Activated CD4-positive, alpha-beta T cell treated with anti-CD3 and anti-CD28 coated beads, Interleukin-2, amount 10 ng/mL, durations not matched to agents 24 days and 14 days (primary cell): ENCODE measurements around the gene PEX6. TPM values are rescaled to one million over a fixed set of nuclear protein-coding genes. Genes with fewer than 3 reads are reported as not detected.
"Not testable (repeated sequence)": the region's sequence is repeated elsewhere in the genome, so short reads cannot be mapped to it uniquely, and the experiment has no call there.

Source experiments
- DNase-seq: peaks from one replicate; pipeline ENCODE4 v3.0.0; 2022
- H3K27ac Mint-ChIP-seq: one replicate; pipeline ENCODE4 v1.8.0; 2022; ENCODE audit warnings: mild to moderate bottlenecking, mixed read lengths
- H3K27me3 Mint-ChIP-seq: one replicate; pipeline ENCODE4 v1.8.0; 2022; ENCODE audit warnings: mixed read lengths
- H3K36me3 Mint-ChIP-seq: one replicate; pipeline ENCODE4 v1.8.0; 2022; ENCODE audit warnings: low read depth, mild to moderate bottlenecking, mixed read lengths
- H3K4me1 Mint-ChIP-seq: one replicate; pipeline ENCODE4 v1.8.0; 2021; ENCODE audit warnings: mixed read lengths
- H3K4me3 Mint-ChIP-seq: one replicate; pipeline ENCODE4 v1.8.0; 2022; ENCODE audit warnings: mild to moderate bottlenecking, moderate library complexity, mixed read lengths
- H3K9me3 Mint-ChIP-seq: one replicate; pipeline ENCODE4 v1.8.0; 2021; ENCODE audit warnings: mixed read lengths
- intact Hi-C: fragments of 100-400 bp; cut with micrococcal nuclease; formaldehyde crosslinking; loops from one replicate; pipeline ENCODE4 v1.15.1; 2023
- total RNA-seq: library from RNA; stranded (reverse); gene quantifications from 2 replicates; pipeline ENCODE4 v1.2.3, GENCODE V29; 2022

PEX6 gene
- total RNA-seq, 1 donor from 2014 or later: 24.1 TPM

DNA sequence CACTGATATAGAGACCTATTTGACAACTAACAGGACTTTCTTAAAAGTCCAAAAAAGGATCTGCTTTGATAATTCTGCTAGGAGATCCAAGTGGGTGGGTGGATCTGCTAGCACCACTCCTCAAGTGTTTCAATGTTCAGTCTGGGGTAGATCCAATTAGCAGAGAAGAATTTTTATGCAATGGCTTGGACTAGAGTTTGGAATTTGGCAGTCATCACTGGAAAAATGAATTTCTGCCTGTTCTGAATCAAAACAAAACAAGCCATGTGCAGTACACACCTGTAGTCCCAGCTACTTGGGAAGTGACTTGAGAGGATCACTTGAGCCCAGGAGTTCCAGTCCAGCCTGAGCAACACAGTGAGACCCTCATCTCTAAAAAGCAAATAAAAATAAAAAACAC is 31.0 kb downstream of the PEX6 start:
- no peak for DNase-seq
- H3K27ac Mint-ChIP-seq: no peak overlapping the region
- H3K4me1 Mint-ChIP-seq: no peaks in the 10 kb centered on the region
- intact Hi-C loops: no loop called here
- peaks cover 8% of the 10 kb centered on the region for H3K36me3 Mint-ChIP-seq
- H3K9me3 Mint-ChIP-seq: no peaks in the 10 kb centered on the region
- no peaks in the 10 kb centered on the region for H3K27me3 Mint-ChIP-seq
- H3K4me3 Mint-ChIP-seq: no peak overlapping the region

DNA sequence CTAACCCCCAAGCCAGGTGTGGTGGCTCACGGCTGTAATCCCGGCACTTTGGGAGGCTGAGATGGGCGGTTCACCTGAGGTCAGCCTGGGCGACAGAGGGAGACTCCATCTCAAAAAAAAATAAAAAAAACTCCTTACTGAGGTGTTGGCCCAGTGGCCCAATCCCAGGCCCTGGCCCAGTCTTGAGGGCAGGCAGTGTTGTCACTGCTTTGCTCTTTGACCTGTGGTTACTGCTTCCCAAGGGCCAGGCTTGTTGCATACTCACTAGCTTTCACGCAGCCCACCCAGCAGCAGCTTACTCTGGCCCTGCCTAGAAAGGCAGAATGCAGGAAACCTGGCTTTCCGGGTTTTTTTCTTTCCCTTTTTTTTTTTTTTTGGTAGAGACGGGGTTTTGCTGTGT is 36.5 kb downstream of the PEX6 start:
- H3K4me3 Mint-ChIP-seq: no peak overlapping the region
- H3K4me1 Mint-ChIP-seq: no peaks in the 10 kb centered on the region
- H3K9me3 Mint-ChIP-seq: no peaks in the 10 kb centered on the region
- DNase-seq: no peak
- no peaks in the 10 kb centered on the region for H3K27me3 Mint-ChIP-seq
- H3K36me3 Mint-ChIP-seq: peaks cover 39% of the 10 kb centered on the region
- intact Hi-C loops: no loop called here
- H3K27ac Mint-ChIP-seq: no peak overlapping the region

- intact Hi-C loops, H3K27ac Mint-ChIP-seq: not testable (repeated sequence)
- H3K36me3 Mint-ChIP-seq: peaks cover 44% of the 10 kb centered on the region
Measured at GRCh38 chr6:42941356-42941755, 37.6 kb downstream of the PEX6 start.

GRCh38 chr6:42940493-42941045 is 38.4 kb downstream of the PEX6 start:
- Mint-ChIP-seq H3K9me3 (no peaks in the 10 kb centered on the region), H3K36me3 (peaks cover 51% of the 10 kb centered on the region), H3K4me1 (no peaks in the 10 kb centered on the region), H3K27ac (no peak overlapping the region), H3K4me3 (no peak overlapping the region), H3K27me3 (no peaks in the 10 kb centered on the region)
- intact Hi-C loops: no loop called here
- no peak for DNase-seq

More at GRCh38 chr6:42941356-42941755, 37.6 kb downstream of the PEX6 start:
- H3K4me3 Mint-ChIP-seq, H3K27me3 Mint-ChIP-seq, DNase-seq, H3K4me1 Mint-ChIP-seq, H3K9me3 Mint-ChIP-seq: not testable (repeated sequence)

- Mint-ChIP-seq H3K27ac (no peak overlapping the region), H3K4me1 (no peaks in the 10 kb centered on the region), H3K9me3 (no peaks in the 10 kb centered on the region), H3K27me3 (no peaks in the 10 kb centered on the region), H3K36me3 (peaks cover 53% of the 10 kb centered on the region), H3K4me3 (no peak overlapping the region)
- DNase-seq: no peak
- intact Hi-C loops: no loop called here
Measured at GRCh38 chr6:42939810-42940167, 39.2 kb downstream of the PEX6 start.

- H3K9me3 Mint-ChIP-seq: no peaks in the 10 kb centered on the region
- peaks cover 56% of the 10 kb centered on the region for H3K36me3 Mint-ChIP-seq
- H3K27me3 Mint-ChIP-seq: no peaks in the 10 kb centered on the region
- H3K27ac Mint-ChIP-seq: peak overlapping the region; percentile 6
- intact Hi-C loops: no loop called here
- no peak for DNase-seq
- no peaks in the 10 kb centered on the region for H3K4me1 Mint-ChIP-seq
- H3K4me3 Mint-ChIP-seq: no peak overlapping the region
Measured at GRCh38 chr6:42938987-42939809, 39.8 kb downstream of the PEX6 start.

DNA sequence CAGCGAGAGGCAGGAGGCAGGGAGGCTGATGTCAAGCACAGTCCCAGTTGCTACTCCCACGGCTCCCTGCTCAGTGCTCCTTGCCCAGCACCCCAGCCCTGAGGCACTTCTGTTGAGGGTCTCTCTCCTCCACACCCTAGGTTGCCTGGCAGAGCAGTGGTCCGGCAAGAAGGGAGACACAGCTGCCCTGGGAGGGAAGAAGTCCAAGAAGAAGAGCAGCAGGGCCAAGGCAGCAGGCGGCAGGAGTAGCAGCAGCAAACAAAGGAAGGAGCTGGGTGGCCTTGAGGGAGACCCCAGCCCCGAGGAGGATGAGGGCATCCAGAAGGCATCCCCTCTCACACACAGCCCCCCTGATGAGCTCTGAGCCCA is 40.6 kb downstream of the PEX6 start:
- intact Hi-C loops: no loop called here
- H3K9me3 Mint-ChIP-seq: no peaks in the 10 kb centered on the region
- no peak overlapping the region for H3K27ac Mint-ChIP-seq
- H3K4me1 Mint-ChIP-seq: peaks cover 1% of the 10 kb centered on the region
- peaks cover 58% of the 10 kb centered on the region for H3K36me3 Mint-ChIP-seq
- DNase-seq: no peak
- no peaks in the 10 kb centered on the region for H3K27me3 Mint-ChIP-seq
- no peak overlapping the region for H3K4me3 Mint-ChIP-seq

GRCh38 chr6:42937548-42938427 is 41.2 kb downstream of the PEX6 start:
- no peak overlapping the region for H3K4me3 Mint-ChIP-seq
- DNase-seq: no peak
- H3K9me3 Mint-ChIP-seq: no peaks in the 10 kb centered on the region
- intact Hi-C loops: no loop called here
- no peaks in the 10 kb centered on the region for H3K27me3 Mint-ChIP-seq
- peak overlapping the region; percentile 22 for H3K27ac Mint-ChIP-seq
- H3K4me1 Mint-ChIP-seq: peaks cover 7% of the 10 kb centered on the region
- H3K36me3 Mint-ChIP-seq: peaks cover 61% of the 10 kb centered on the region

GRCh38 chr6:42936398-42936797 is 42.6 kb downstream of the PEX6 start:
- H3K27me3 Mint-ChIP-seq: no peaks in the 10 kb centered on the region
- no peak overlapping the region for H3K27ac Mint-ChIP-seq
- H3K36me3 Mint-ChIP-seq: peaks cover 69% of the 10 kb centered on the region
- peaks cover 16% of the 10 kb centered on the region for H3K4me1 Mint-ChIP-seq
- H3K9me3 Mint-ChIP-seq: no peaks in the 10 kb centered on the region
- DNase-seq: no peak
- intact Hi-C loops: no loop called here
- H3K4me3 Mint-ChIP-seq: no peak overlapping the region

DNA sequence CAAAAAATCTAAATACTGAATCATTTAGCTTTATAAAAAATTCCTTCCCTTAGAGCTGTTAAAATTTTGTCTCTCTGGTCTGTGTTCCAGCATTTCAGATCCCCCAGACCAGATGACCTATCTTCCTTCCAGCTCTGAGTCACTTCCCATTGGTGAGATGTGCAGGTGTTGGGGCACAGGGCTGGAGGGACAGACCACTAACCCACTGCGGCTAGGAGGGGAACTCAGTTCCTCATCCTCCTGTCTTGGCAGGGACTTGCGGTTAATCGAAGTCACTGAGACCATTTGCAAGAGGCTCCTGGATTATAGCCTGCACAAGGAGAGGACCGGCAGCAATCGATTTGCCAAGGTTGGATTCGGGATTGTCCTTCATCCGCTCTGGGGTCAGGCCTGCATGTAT is 43.7 kb downstream of the PEX6 start:
- no peaks in the 10 kb centered on the region for H3K9me3 Mint-ChIP-seq
- no peak overlapping the region for H3K4me3 Mint-ChIP-seq
- peaks cover 66% of the 10 kb centered on the region for H3K36me3 Mint-ChIP-seq
- H3K4me1 Mint-ChIP-seq: peaks cover 24% of the 10 kb centered on the region
- DNase-seq: no peak
- no peaks in the 10 kb centered on the region for H3K27me3 Mint-ChIP-seq
- intact Hi-C loops: no loop called here
- H3K27ac Mint-ChIP-seq: no peak overlapping the region

DNA sequence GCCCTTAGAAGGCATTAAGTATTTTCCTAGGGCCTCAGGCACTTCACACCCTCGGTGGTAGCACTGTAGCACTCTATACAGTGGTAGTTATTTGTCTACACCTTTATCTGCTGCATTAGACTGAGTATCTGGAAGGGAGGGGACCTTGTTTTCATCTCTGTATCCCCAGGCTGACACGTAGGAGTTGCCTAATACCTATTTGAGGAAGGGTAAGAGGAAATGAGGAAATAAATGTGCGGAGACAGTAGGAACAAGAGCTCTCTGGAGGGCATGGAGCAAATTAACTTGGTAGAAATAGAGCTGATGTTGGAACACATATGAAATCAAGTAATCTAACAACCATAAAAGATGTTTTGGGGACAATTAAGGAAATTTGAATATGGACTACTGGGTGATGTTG is 45.8 kb downstream of the PEX6 start:
- Mint-ChIP-seq H3K9me3 (no peaks in the 10 kb centered on the region), H3K27me3 (no peaks in the 10 kb centered on the region), H3K36me3 (peaks cover 57% of the 10 kb centered on the region), H3K4me1 (peaks cover 34% of the 10 kb centered on the region), H3K4me3 (no peak overlapping the region), H3K27ac (no peak overlapping the region)
- DNase-seq: no peak
- intact Hi-C loops: no loop called here

- Mint-ChIP-seq H3K27ac (peak overlapping the region; percentile 10), H3K27me3 (no peaks in the 10 kb centered on the region), H3K4me1 (peaks cover 34% of the 10 kb centered on the region), H3K4me3 (peak overlapping the region; percentile 55), H3K9me3 (no peaks in the 10 kb centered on the region), H3K36me3 (peaks cover 53% of the 10 kb centered on the region)
- intact Hi-C loops: no loop called here
- DNase-seq: no peak
Measured at GRCh38 chr6:42932412-42932811, 46.6 kb downstream of the PEX6 start.

GRCh38 chr6:42929821-42930360 is 49.1 kb downstream of the PEX6 start:
- Mint-ChIP-seq H3K27me3 (no peaks in the 10 kb centered on the region), H3K9me3 (no peaks in the 10 kb centered on the region), H3K4me3 (peak overlapping the region; percentile 91), H3K27ac (peak overlapping the region; percentile 98), H3K4me1 (peaks cover 34% of the 10 kb centered on the region), H3K36me3 (peaks cover 37% of the 10 kb centered on the region)
- intact Hi-C loops: loop anchor here (1.0 to 2.0 kb wide), 10 partner anchors 29 to 241 kb away; partner anchors contain the start of genes CUL7, KLC4, KLHDC3 and MRPL2
- DNase-seq: peak; percentile 87
